HG03135 (cell line): ENCODE results near the gene SYT14.
"Not testable (repeated sequence)": the region's sequence is repeated elsewhere in the genome, so short reads cannot be mapped to it uniquely, and the experiment has no call there.

Source experiments
- ATAC-seq: cut with Tn5 transposase; IDR thresholded peaks from one replicate; pipeline ENCODE4 v1.9.1; 2021; ENCODE audit warnings: mild to moderate bottlenecking, moderate library complexity; ENCODE audit not compliant: unreplicated experiment

SYT14 gene

GRCh38 chr1:209936125-209936524 is 1.9 kb upstream of the SYT14 start:
- no peak for ATAC-seq

GRCh38 chr1:209945377-209945776 is 7.4 kb downstream of the SYT14 start:
- no peak for ATAC-seq

GRCh38 chr1:209948155-209948554 is 10.1 kb downstream of the SYT14 start:
- no peak for ATAC-seq

- no peak for ATAC-seq
These were observed 18.1 kb downstream of the SYT14 start for GRCh38 chr1:209956116-209956515.

GRCh38 chr1:209959623-209960022 is 21.6 kb downstream of the SYT14 start:
- ATAC-seq: no peak

- no peak for ATAC-seq
These were observed 22.9 kb downstream of the SYT14 start for GRCh38 chr1:209960926-209961325.

- ATAC-seq: no peak
These were observed 24.4 kb downstream of the SYT14 start for GRCh38 chr1:209962388-209962787.

- ATAC-seq: no peak
These were observed 24.8 kb downstream of the SYT14 start for GRCh38 chr1:209962856-209963255.

GRCh38 chr1:209965996-209966395 is 28.0 kb downstream of the SYT14 start:
- no peak for ATAC-seq

GRCh38 chr1:209978721-209979120 is 40.7 kb downstream of the SYT14 start:
- ATAC-seq: not testable (repeated sequence)

- ATAC-seq: no peak
These were observed 45.9 kb downstream of the SYT14 start for GRCh38 chr1:209983953-209984352.

- no peak for ATAC-seq
These were observed 47.0 kb downstream of the SYT14 start for GRCh38 chr1:209985002-209985401.

GRCh38 chr1:209988706-209989105 is 50.7 kb downstream of the SYT14 start:
- ATAC-seq: no peak

GRCh38 chr1:209989525-209989924 is 51.5 kb downstream of the SYT14 start:
- no peak for ATAC-seq

- ATAC-seq: no peak
These were observed 55.2 kb downstream of the SYT14 start for GRCh38 chr1:209993061-209993830.

GRCh38 chr1:209996348-209996747 is 58.3 kb downstream of the SYT14 start:
- no peak for ATAC-seq

- no peak for ATAC-seq
These were observed 61.0 kb downstream of the SYT14 start for GRCh38 chr1:209999005-209999404.

- ATAC-seq: no peak
These were observed 63.7 kb downstream of the SYT14 start for GRCh38 chr1:210001751-210002150.

GRCh38 chr1:210003501-210003900 is 65.5 kb downstream of the SYT14 start:
- ATAC-seq: no peak

- no peak for ATAC-seq
These were observed 72.1 kb downstream of the SYT14 start for GRCh38 chr1:210010161-210010560.

GRCh38 chr1:210021145-210021860 is 83.3 kb downstream of the SYT14 start:
- no peak for ATAC-seq

- no peak for ATAC-seq
These were observed 84.0 kb downstream of the SYT14 start for GRCh38 chr1:210022044-210022443.
